ENCODE data around the gene RIPOR3.
"Not testable (repeated sequence)": the region's sequence is repeated elsewhere in the genome, so short reads cannot be mapped to it uniquely, and the experiment has no call there.

The RIPOR3 gene

DNA sequence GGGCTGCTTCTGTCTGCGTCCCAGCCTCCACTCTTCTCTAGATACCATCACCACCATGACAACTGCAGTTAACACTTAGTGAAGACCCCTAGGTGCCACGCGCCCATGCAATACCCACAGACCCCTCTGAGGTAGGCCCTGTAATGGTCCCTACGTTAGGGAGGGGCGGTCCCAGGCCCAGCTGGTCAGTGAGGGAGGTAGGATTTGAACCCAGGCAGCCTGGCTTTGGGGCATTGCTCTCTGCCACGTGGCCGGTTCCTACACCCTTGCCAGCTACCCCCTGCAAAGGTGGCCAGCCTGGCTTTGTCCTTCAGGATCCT, 18.2 kb downstream of the RIPOR3 start:
- DNase-seq, result no peak
- H3K4me1 ChIP-seq, result no peaks in the 10 kb centered on the region
- TF ChIP-seq CTCF (IDR thresholded peaks at IDR 0.05; ENCODE audit: low read depth, low read length), result no peak
- no peaks in the 10 kb centered on the region for H3K36me3 ChIP-seq
- H3K27me3 ChIP-seq, result no peaks in the 10 kb centered on the region
- no peak overlapping the region for H3K4me3 ChIP-seq (ENCODE audit: low read depth, low read length)
- H3K9me3 ChIP-seq, result no peaks in the 10 kb centered on the region

DNA sequence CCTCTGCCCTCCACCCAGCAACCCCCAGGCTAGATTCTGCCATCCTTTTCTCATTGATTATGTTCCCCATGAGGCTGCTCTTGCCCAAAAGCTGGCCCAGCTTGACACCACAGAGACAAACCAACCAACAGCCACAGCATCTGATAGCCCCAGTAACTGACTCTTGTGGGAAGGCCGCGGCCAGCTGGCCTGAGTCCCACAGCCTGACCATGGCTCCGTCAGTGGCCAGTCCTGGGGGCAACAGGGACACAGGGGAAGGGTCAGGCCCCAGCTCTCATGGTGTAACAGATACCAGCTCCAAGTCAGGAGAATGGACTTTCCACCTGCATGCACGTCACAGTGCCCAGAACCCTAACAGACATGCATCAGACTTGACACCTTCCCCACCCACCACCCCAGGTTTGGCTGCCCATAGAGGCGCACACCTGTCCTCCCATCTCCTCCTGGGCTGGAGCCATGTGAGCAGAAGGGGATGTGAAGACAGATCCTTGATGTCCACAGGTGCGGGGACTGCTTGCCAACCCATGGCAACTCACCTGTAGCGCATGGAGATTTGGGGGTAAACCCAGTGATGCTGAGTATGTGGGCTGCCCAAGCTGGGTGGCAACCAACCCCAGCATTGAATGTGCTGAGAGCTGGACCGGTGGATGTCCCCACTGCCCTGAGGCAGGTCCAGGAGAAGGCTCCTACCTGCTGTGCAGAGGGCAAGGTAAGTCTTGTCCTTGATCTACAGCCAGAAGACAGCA, 18.8 kb downstream of the RIPOR3 start:
- Histone ChIP-seq H3K9me3 (no peaks in the 10 kb centered on the region), H3K36me3 (no peaks in the 10 kb centered on the region), H3K4me1 (no peaks in the 10 kb centered on the region), H3K27me3 (no peaks in the 10 kb centered on the region), H3K4me3 (ENCODE audit: low read depth, low read length) (no peak overlapping the region)
- TF ChIP-seq CTCF (IDR thresholded peaks at IDR 0.05; ENCODE audit: low read depth, low read length), result no peak
- DNase-seq, result no peak

- Histone ChIP-seq H3K4me3 (ENCODE audit: low read depth, low read length) (no peak overlapping the region), H3K36me3 (no peaks in the 10 kb centered on the region), H3K4me1 (no peaks in the 10 kb centered on the region), H3K27me3 (no peaks in the 10 kb centered on the region), H3K9me3 (no peaks in the 10 kb centered on the region)
- DNase-seq, result no peak
- no peak for TF ChIP-seq CTCF (IDR thresholded peaks at IDR 0.05; ENCODE audit: low read depth, low read length)
Observed at GRCh38 chr20:50671626-50672025, 19.7 kb downstream of the RIPOR3 start.

DNA sequence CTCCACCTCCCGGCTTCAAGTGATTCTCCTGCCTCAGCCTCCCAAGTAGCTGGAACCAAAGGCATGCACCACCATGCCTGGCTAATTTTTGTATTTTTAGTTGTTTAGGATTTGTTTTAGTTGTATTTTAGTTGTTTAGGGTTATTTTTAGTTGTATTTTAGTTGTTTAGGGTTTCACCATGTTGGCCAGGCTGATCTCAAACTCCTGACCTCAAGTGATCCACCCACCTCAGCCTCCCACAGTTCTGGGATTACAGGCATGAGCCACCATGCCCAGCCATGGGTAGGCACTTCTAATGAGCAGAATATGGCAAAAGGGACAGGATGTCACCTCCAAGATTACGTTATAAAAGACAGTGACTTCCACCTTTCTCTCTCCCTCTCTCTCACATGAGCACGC, 20.3 kb downstream of the RIPOR3 start:
- H3K36me3 ChIP-seq; H3K4me1 ChIP-seq; DNase-seq; H3K27me3 ChIP-seq; H3K9me3 ChIP-seq; H3K4me3 ChIP-seq (ENCODE audit: low read depth, low read length): not testable (repeated sequence)

- no peaks in the 10 kb centered on the region for H3K9me3 ChIP-seq
- H3K36me3 ChIP-seq, result no peaks in the 10 kb centered on the region
- H3K4me1 ChIP-seq, result no peaks in the 10 kb centered on the region
- TF ChIP-seq CTCF (IDR thresholded peaks at IDR 0.05; ENCODE audit: low read depth, low read length), result no peak
- no peak for DNase-seq
- H3K27me3 ChIP-seq, result no peaks in the 10 kb centered on the region
- H3K4me3 ChIP-seq (ENCODE audit: low read depth, low read length), result no peak overlapping the region
Observed at GRCh38 chr20:50670126-50670862, 21.0 kb downstream of the RIPOR3 start.

DNA sequence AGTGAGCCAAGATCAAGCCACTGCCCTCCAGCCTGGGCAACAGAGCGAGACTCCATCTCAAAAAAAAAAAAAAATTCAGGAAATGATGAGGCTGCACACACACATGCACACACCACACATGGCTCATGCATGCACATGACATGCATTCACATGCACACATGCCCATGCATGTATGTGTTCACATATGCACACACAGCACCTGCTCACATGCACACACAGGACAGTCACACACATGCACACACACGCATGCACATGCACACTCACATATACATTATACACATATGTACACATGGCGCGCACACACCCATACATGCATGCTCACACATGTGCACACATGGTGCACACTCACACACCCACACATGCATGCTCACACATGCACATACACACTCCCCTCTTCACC, 22.5 kb downstream of the RIPOR3 start:
- Histone ChIP-seq H3K4me3 (ENCODE audit: low read depth, low read length) (no peak overlapping the region), H3K36me3 (no peaks in the 10 kb centered on the region), H3K4me1 (no peaks in the 10 kb centered on the region), H3K9me3 (no peaks in the 10 kb centered on the region), H3K27me3 (no peaks in the 10 kb centered on the region)
- TF ChIP-seq CTCF (IDR thresholded peaks at IDR 0.05; ENCODE audit: low read depth, low read length), result no peak
- DNase-seq, result no peak

Measured in BE2C (cell line).